Body of pancreas (tissue), 4 donors: ENCODE data around the gene SOBP.

Experiments used
- CTCF ChIP-seq, 7 experiments: fragments of 450-650 bp in 4 of 7; fragments of 200-600 bp in 3 of 7; sonication (generic) in 3 of 7; IDR thresholded peaks; one replicate each; pipeline ENCODE4 v1.5.1; 2016 to 2019; ENCODE audit warnings: antibody characterized with exemption in 7 of 7
- POLR2A ChIP-seq, 3 donors: fragments of 450-650 bp; IDR thresholded peaks; one replicate each; pipeline ENCODE4 v1.6.1; 2016; ENCODE audit warnings: antibody characterized with exemption in 3 of 3, mild to moderate bottlenecking in 2 of 3

GRCh38 chr6:107690643-107691061 is 200.7 kb downstream of the SOBP start:
- TF ChIP-seq CTCF (IDR thresholded peaks at IDR 0.05) (no peak), POLR2A (IDR thresholded peaks at IDR 0.05) (no peak)
